ENCODE results near the gene S100A7. TPM values are rescaled to one million over a fixed set of nuclear protein-coding genes. Genes with fewer than 3 reads are reported as not detected.
"Not testable (repeated sequence)": the region's sequence is repeated elsewhere in the genome, so short reads cannot be mapped to it uniquely, and the experiment has no call there.

S100A7 gene
- total RNA-seq, 1 donor from 2014 or later = not detected

- Histone ChIP-seq H3K27ac (replicated peaks) (no peak overlapping the region), H3K4me1 (no peaks in the 10 kb centered on the region), H3K27me3 (ENCODE audit: low read depth) (peaks cover 35% of the 10 kb centered on the region), H3K36me3 (no peaks in the 10 kb centered on the region), H3K4me3 (no peak overlapping the region), H3K9me3 (replicated peaks) (peaks cover 12% of the 10 kb centered on the region)
- no peak for DNase-seq
- TF ChIP-seq CTCF (IDR thresholded peaks at IDR 0.05; ENCODE audit: borderline replicate concordance) = no peak
- intact Hi-C loops (cut with micrococcal nuclease) = no loop called here
These were observed 43.1 kb downstream of the S100A7 start for GRCh38 chr1:153417136-153417888.

- DNase-seq = no peak
- Histone ChIP-seq H3K4me1 (no peaks in the 10 kb centered on the region), H3K36me3 (no peaks in the 10 kb centered on the region), H3K4me3 (no peak within 1 kb of the TSS), H3K27me3 (ENCODE audit: low read depth) (peaks cover 35% of the 10 kb centered on the region), H3K9me3 (replicated peaks) (peaks cover 21% of the 10 kb centered on the region), H3K27ac (replicated peaks) (no peak within 1 kb of the TSS)
- intact Hi-C loops (cut with micrococcal nuclease) = no loop called here
- no peak for TF ChIP-seq CTCF (IDR thresholded peaks at IDR 0.05; ENCODE audit: borderline replicate concordance)
These were observed 44.4 kb downstream of the S100A7 start, which contains the start of gene S100A7A for GRCh38 chr1:153415850-153416570. Gene S100A7A (plus strand): TSS chr1:153416520. CDS start chr1:153418083, 1,563 bp downstream.

GRCh38 chr1:153413961-153414360 is 46.5 kb downstream of the S100A7 start:
- DNase-seq; H3K4me3 ChIP-seq; H3K27ac ChIP-seq (replicated peaks); H3K4me1 ChIP-seq; H3K36me3 ChIP-seq; intact Hi-C loops (cut with micrococcal nuclease): not testable (repeated sequence)
- H3K27me3 ChIP-seq (ENCODE audit: low read depth) = peaks cover 16% of the 10 kb centered on the region
- H3K9me3 ChIP-seq (replicated peaks) = peaks cover 21% of the 10 kb centered on the region

Other genes starting within 250 kb of the S100A7 start
- not detected for gene PRR9, start 243.1 kb downstream of the S100A7 start, total RNA-seq
- not detected for gene LORICRIN, start 201.0 kb downstream of the S100A7 start, total RNA-seq
- not detected for gene PGLYRP3, start 147.7 kb downstream of the S100A7 start, total RNA-seq
- gene PGLYRP4, start 111.8 kb downstream of the S100A7 start, total RNA-seq = not detected
- gene S100A9, start 102.8 kb downstream of the S100A7 start, total RNA-seq = 62.2 TPM
- 2.3 TPM for gene S100A12, start 85.0 kb downstream of the S100A7 start, total RNA-seq
- 26.6 TPM for gene S100A8, start 69.6 kb downstream of the S100A7 start, total RNA-seq
- gene S100A7A, start 44.1 kb downstream of the S100A7 start, total RNA-seq = not detected
- gene S100A6, start 75.3 kb upstream of the S100A7 start, total RNA-seq = 336 TPM
- not detected for gene S100A5, start 80.3 kb upstream of the S100A7 start, total RNA-seq
- gene S100A4, start 85.2 kb upstream of the S100A7 start, total RNA-seq = 137 TPM
- gene S100A3, start 88.6 kb upstream of the S100A7 start, total RNA-seq = 0.36 TPM
- gene S100A2, start 105.2 kb upstream of the S100A7 start, total RNA-seq = 2.7 TPM
- 38.8 TPM for gene S100A16, start 152.5 kb upstream of the S100A7 start, total RNA-seq
- gene S100A14, start 155.7 kb upstream of the S100A7 start, total RNA-seq = 6.5 TPM
- gene S100A13, start 166.9 kb upstream of the S100A7 start, total RNA-seq = 131 TPM
- 2,012 TPM for gene S100A1, start 167.8 kb upstream of the S100A7 start, total RNA-seq
- 75.5 TPM for gene CHTOP, start 173.4 kb upstream of the S100A7 start, total RNA-seq
- gene SNAPIN, start 198.1 kb upstream of the S100A7 start, total RNA-seq = 67.0 TPM
- gene ILF2, start 210.3 kb upstream of the S100A7 start, total RNA-seq = 61.6 TPM
- gene NPR1, start 218.0 kb upstream of the S100A7 start, total RNA-seq = 10.4 TPM

All from left ventricle myocardium inferior (tissue), 1 donor.